ENCODE results near the gene AMELX. TPM values are rescaled to one million over a fixed set of nuclear protein-coding genes. Genes with fewer than 3 reads are reported as not detected.

The AMELX gene
- total and polyA plus RNA-seq, 2 of the 13 experiments (the other 11 are each of a cell fraction or from before 2014, with no cell fraction given), result not detected

DNA sequence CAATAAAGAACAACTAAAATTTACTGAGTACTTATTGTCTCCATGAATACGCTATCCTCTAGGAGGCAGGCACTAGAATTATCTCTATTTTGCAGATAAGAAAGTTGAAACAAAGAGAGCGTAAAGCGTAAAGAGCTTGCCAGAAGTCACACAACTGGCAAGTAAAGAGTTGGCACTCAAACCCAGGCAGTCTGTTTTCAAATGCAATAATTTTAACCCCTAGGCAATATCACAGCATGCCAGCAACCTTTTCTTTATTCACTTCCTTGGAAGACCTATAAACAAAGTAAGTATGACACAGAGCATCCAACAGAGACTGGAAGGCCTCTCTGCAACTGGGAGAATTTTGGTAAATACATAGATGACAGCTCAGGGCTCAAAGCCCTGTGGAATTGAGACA, 23.2 kb upstream of the AMELX start:
- no peak overlapping the region for H3K27ac ChIP-seq (ENCODE audit: extremely low read length, insufficient read depth, low read length)
- WGBS (ENCODE audit: low lambda C conversion rate), result 0% methylated on average over 3 of the region's 3 CpGs
- no peaks in the 10 kb centered on the region for H3K79me2 ChIP-seq (ENCODE audit: insufficient read depth, low read length)
- no peak overlapping the region for H3K4me2 ChIP-seq (ENCODE audit: low read depth, low read length)
- no peak overlapping the region for H3K9ac ChIP-seq (ENCODE audit: insufficient read depth, low read depth, low read length)
- TF ChIP-seq, protein P1, sequence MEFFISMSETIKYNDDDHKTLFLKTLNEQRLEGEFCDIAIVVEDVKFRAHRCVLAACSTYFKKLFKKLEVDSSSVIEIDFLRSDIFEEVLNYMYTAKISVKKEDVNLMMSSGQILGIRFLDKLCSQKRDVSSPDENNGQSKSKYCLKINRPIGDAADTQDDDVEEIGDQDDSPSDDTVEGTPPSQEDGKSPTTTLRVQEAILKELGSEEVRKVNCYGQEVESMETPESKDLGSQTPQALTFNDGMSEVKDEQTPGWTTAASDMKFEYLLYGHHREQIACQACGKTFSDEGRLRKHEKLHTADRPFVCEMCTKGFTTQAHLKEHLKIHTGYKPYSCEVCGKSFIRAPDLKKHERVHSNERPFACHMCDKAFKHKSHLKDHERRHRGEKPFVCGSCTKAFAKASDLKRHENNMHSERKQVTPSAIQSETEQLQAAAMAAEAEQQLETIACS (CRISPR knock-in tag; IDR thresholded peaks at IDR 0.05), result no peak
- TF ChIP-seq, protein P2, sequence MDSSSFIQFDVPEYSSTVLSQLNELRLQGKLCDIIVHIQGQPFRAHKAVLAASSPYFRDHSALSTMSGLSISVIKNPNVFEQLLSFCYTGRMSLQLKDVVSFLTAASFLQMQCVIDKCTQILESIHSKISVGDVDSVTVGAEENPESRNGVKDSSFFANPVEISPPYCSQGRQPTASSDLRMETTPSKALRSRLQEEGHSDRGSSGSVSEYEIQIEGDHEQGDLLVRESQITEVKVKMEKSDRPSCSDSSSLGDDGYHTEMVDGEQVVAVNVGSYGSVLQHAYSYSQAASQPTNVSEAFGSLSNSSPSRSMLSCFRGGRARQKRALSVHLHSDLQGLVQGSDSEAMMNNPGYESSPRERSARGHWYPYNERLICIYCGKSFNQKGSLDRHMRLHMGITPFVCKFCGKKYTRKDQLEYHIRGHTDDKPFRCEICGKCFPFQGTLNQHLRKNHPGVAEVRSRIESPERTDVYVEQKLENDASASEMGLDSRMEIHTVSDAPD (CRISPR knock-in tag; IDR thresholded peaks at IDR 0.05), result no peak
- TF ChIP-seq HNF4G (IDR thresholded peaks at IDR 0.05; ENCODE audit: borderline replicate concordance, low read depth, low read length), result no peak
- no peak for TF ChIP-seq HNF4G (CRISPR knock-in tag; IDR thresholded peaks at IDR 0.05; ENCODE audit: borderline replicate concordance, low read depth)
- TF ChIP-seq, protein P3, sequence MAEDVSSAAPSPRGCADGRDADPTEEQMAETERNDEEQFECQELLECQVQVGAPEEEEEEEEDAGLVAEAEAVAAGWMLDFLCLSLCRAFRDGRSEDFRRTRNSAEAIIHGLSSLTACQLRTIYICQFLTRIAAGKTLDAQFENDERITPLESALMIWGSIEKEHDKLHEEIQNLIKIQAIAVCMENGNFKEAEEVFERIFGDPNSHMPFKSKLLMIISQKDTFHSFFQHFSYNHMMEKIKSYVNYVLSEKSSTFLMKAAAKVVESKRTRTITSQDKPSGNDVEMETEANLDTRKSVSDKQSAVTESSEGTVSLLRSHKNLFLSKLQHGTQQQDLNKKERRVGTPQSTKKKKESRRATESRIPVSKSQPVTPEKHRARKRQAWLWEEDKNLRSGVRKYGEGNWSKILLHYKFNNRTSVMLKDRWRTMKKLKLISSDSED (CRISPR knock-in tag; IDR thresholded peaks at IDR 0.05), result no peak
- TF ChIP-seq ZNF775 (CRISPR knock-in tag; IDR thresholded peaks at IDR 0.05; ENCODE audit: borderline replicate concordance), result no peak
- H3K9me3 ChIP-seq (ENCODE audit: low read length), result no peaks in the 10 kb centered on the region
- in situ Hi-C loops (cut with HindIII; ENCODE audit: extremely low pct_ligation_motif_present, low pct_unique_long_range_greater_than_20kb), result no loop called here
- ChIA-PET POLR2A (no interaction called here), CTCF (ENCODE audit: low intra/inter-chr PET ratio, low total read pairs) (no interaction called here)
- no peaks in the 10 kb centered on the region for H3K36me3 ChIP-seq (replicated peaks in 1 of 2; ENCODE audit: control insufficient read depth in 1 of 2, insufficient read depth in 2 of 2, low read length in 2 of 2)
- no TSS peak for BruUV-seq (replicated peaks)
- FAIRE-seq (no peak), DNase-seq (ENCODE audit: low spot score) (no peak), ATAC-seq (no peak)
- H3K4me1 ChIP-seq (ENCODE audit: insufficient read depth, low read length), result peaks cover 13% of the 10 kb centered on the region; the same call in 1 of the 2 replicates
- intact Hi-C loops (cut with micrococcal nuclease; ENCODE audit: unreplicated experiment), result no loop called here
- H4K20me1 ChIP-seq (ENCODE audit: insufficient read depth, low read length), result no peaks in the 10 kb centered on the region
- no peak overlapping the region for H3K4me3 ChIP-seq (replicated peaks in 1 of 3; ENCODE audit: insufficient read depth in 1 of 3, low read depth in 2 of 3, low read length in 3 of 3)
- no peak overlapping the region for H2AFZ ChIP-seq (ENCODE audit: low read length)
- no peaks in the 10 kb centered on the region for H3K27me3 ChIP-seq (ENCODE audit: control insufficient read depth in 1 of 2, insufficient read depth in 2 of 2, low read length in 2 of 2)
